Mesenteric fat pad (tissue), 1 donor: ENCODE measurements around the gene ZCCHC7. TPM values are rescaled to one million over a fixed set of nuclear protein-coding genes. Genes with fewer than 3 reads are reported as not detected.
"Not testable (repeated sequence)": the region's sequence is repeated elsewhere in the genome, so short reads cannot be mapped to it uniquely, and the experiment has no call there.

Source experiments
- DNase-seq: peaks from one replicate; pipeline ENCODE4 v3.0.0-alpha.2; 2020; ENCODE audit warnings: low spot score
- total RNA-seq: library from RNA; stranded (reverse); fragmentation: NEBNext Ultra II Directional; extraction: Animal tissue kit (Norgen Biotek cat#: 25700); gene quantifications from one replicate; pipeline ENCODE4 v1.2.1, GENCODE V29; 2021
- donor health status: DM: yes; HTN: yes; CAD: no.

ZCCHC7 gene
- total RNA-seq, 1 donor from 2014 or later, result 19.4 TPM

DNA sequence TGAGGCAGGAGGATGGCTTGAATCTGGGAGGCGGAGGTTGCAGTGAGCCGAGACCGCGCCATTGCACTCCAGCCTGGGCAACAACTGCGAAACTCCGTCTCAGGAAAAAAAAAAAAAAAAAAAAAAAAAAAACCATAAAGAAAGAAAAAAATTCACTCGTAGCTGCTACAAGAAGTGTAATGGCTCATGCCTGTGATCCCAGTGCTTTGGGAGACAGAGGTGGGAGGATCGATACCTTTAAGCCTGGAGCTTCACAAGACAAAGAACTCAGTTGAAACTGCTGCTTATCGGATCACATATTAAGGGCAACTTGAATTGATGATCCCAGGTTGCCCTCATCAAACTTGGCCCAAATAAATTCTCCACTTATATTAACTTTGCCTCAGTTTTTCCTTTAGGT lies 1.0 kb upstream of the ZCCHC7 start:
- no peak for DNase-seq

- DNase-seq, result not testable (repeated sequence)
Measured at GRCh38 chr9:37120843-37121335, 515 bp downstream of the ZCCHC7 start.

DNA sequence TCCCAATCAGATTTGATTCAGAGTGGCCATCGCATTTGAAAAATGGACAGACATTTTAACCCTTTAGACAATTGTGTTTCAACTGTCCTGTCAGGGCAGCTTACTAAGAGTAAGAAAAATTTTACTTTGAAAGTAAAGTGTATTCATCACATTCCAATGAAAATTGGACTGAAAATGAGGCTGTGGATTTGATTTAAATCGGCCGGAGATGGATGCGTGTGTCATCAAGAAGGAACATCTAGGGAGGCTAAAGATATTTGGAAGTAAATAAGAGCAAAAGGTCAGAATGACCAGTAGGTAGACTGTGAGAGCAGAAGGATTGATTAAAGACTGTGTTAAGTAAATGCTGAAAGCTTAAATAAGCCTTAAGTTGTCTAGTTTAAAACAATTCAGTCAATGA lies 1.5 kb downstream of the ZCCHC7 start:
- DNase-seq, result no peak

DNA sequence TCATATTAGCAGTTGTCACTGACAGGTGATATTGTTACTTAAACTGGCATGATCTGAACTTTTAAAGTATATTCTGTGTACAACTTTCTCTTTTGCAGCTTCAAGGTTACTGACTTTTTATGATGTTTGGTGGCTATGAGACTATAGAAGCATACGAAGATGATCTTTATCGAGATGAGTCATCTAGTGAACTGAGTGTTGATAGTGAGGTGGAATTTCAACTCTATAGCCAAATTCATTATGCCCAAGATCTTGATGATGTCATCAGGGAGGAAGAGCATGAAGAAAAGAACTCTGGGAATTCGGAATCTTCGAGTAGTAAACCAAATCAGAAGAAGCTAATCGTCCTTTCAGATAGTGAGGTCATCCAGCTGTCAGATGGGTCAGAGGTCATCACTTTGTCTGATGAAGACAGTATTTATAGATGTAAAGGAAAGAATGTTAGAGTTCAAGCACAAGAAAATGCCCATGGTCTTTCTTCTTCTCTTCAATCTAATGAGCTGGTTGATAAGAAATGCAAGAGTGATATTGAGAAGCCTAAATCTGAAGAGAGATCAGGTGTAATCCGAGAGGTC lies 5.9 kb downstream of the ZCCHC7 start:
- no peak for DNase-seq

- DNase-seq, result no peak
Measured at GRCh38 chr9:37127018-37127417, 6.6 kb downstream of the ZCCHC7 start.

GRCh38 chr9:37128051-37128450 lies 7.7 kb downstream of the ZCCHC7 start:
- DNase-seq, result no peak

DNA sequence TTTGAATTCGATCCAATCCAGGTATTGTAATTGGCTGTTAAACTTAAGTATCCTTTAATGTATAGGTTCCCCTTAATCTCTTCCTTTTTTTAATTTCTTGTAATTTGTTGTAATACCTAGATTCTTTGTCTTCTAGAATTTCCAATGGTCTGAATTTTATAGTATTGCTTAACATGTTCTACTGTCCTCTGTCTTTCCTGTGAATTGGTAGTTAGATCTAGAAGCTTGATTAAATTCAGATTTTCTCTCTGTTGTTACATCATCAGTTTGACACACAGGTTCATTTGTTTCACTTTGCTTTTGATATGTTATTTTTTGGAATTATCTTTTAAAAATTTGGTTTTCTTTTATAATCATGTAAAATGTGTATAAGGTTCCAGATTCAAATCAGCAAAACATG lies 13.8 kb downstream of the ZCCHC7 start:
- DNase-seq, result no peak

GRCh38 chr9:37141015-37141414 lies 20.6 kb downstream of the ZCCHC7 start:
- no peak for DNase-seq

- DNase-seq, result no peak
Measured at GRCh38 chr9:37144762-37145161, 24.4 kb downstream of the ZCCHC7 start.

DNA sequence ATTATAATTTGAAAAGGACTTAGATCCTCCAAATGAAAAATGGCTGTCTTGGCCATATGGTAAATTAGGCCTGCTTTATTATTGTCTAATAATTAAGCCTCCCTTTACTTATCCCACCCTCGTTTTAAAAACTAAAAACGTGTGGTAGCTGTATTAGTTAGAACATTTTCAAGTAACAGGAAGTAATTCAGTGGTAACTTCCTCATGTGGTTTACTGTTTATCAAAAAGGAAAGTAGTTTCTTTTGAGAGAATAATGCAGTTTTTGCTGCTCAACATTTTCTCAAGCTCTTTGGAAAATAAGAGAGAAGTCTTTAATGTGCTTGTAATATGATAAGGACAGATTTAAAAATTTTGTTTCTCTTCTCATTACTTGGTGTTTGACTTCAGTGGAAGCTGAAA lies 26.0 kb downstream of the ZCCHC7 start:
- DNase-seq, result no peak

DNA sequence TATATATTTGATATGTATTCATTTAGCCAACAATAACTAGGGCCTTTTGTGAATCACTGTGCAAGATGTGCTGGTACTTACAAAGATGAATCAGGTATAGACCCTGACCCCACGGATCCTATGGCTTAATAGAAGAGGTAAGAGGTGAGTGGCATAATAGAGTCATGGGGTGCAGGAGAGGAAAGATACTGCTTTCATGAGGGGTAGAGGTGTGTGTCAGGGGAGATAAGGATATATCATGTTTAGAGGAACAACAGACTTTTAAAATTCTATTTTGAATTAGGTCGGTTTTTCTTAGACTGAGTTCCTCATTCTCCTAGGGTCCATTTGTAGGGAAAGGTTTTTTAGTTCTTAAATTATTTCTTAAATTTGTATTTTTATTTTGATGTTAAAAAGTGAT lies 27.8 kb downstream of the ZCCHC7 start:
- no peak for DNase-seq

- no peak for DNase-seq
Measured at GRCh38 chr9:37149666-37150308, 29.4 kb downstream of the ZCCHC7 start.

GRCh38 chr9:37150415-37150814 lies 30.0 kb downstream of the ZCCHC7 start:
- no peak for DNase-seq

- DNase-seq, result no peak
Measured at GRCh38 chr9:37151812-37152211, 31.4 kb downstream of the ZCCHC7 start.

- DNase-seq, result no peak
Measured at GRCh38 chr9:37152365-37152764, 32.0 kb downstream of the ZCCHC7 start.

DNA sequence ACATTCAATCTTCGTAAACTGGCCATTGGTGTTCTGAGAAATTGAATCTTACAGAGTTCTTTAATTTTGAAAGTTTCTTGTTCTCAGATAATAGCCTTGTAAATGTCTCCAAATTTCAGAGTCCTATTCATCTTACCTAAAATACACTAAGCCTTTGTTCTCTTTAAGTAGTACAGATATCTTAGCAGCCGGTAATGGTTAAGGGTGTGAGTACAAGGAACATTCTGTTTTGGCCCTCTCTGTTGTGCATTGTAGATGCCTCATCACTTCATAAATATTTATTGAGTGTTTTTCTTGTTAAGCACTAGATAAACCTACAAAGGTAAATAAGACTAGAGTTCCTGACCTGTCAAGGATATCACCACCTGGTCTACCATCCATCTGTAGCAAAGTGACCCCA lies 35.2 kb downstream of the ZCCHC7 start:
- no peak for DNase-seq

DNA sequence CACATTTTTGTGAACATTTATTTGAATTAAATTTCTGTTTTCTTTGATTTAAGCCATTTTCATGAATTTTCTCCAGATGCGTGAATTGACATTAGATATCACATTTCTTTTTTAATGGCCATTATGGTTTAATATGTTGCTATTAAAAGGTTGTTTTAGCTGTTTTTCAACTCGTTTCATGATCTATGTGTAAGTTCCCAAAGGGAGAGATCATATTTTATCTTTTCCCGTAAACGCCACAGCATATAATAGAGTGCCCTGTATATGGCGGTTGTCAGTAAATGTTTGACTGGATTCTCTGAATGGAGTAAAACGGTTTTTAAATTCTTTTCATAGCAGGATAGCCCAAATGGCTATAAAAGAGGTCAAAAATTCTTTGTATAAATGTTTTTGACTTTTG lies 35.8 kb downstream of the ZCCHC7 start:
- DNase-seq, result no peak

GRCh38 chr9:37156781-37157356 lies 36.5 kb downstream of the ZCCHC7 start:
- DNase-seq, result no peak

DNA sequence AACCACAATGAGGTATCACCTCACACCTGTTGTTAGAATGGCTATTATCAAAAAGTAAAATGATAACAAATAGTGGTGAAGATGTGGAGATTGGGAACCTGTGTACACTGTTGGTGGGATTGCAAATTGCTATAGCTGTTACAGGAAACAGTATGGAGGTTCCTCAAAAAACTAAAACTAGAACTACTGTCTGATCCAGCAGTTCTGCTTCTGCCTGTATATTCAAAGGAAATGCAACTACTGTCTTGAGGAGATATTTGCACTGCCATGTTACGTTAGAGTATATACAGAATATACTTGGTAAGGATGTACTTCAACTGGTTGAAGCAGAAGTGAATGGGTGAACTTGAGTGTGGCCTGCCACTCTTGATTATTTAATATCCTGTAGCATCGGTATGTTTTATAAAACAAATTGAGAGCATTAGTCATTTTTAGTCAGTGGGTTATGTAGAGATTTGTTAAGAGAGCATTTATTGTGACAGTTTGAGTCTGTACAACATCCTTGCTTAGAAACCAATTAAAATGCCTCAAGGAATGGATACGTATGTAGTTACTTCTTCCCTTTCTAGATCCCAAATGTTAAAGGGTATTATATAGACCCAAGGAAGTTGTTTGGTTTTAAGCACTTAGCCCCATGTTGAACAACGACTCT lies 37.5 kb downstream of the ZCCHC7 start:
- no peak for DNase-seq

- no peak for DNase-seq
Measured at GRCh38 chr9:37163299-37163698, 42.9 kb downstream of the ZCCHC7 start.

- not testable (repeated sequence) for DNase-seq
Measured at GRCh38 chr9:37164335-37164734, 44.0 kb downstream of the ZCCHC7 start.

DNA sequence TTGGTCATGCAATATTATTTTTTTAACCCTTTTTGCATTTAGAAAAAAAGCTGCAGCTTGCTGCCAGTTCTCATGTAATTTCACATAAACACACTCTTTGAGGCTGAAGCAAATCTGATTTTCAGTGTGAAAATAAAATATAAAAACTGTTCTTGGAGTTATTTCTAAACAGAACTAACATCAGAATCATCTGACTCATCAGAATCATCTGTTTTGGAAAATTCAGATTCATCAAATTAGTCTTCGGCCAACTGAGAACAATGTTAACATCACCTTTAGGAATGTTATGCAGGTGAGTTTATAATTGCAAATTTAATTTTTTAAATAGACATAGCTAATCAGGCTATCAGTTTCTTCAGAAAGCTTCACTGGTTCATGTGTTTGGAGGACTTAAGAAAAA lies 45.3 kb downstream of the ZCCHC7 start:
- DNase-seq, result no peak
